HG03139 (cell line): ENCODE measurements around the gene HOPX.
"Not testable (repeated sequence)": the region's sequence is repeated elsewhere in the genome, so short reads cannot be mapped to it uniquely, and the experiment has no call there.

ENCODE experiments used
- ATAC-seq: cut with Tn5 transposase; IDR thresholded peaks from one replicate; pipeline ENCODE4 v1.9.1; 2021; ENCODE audit not compliant: unreplicated experiment

HOPX gene

DNA sequence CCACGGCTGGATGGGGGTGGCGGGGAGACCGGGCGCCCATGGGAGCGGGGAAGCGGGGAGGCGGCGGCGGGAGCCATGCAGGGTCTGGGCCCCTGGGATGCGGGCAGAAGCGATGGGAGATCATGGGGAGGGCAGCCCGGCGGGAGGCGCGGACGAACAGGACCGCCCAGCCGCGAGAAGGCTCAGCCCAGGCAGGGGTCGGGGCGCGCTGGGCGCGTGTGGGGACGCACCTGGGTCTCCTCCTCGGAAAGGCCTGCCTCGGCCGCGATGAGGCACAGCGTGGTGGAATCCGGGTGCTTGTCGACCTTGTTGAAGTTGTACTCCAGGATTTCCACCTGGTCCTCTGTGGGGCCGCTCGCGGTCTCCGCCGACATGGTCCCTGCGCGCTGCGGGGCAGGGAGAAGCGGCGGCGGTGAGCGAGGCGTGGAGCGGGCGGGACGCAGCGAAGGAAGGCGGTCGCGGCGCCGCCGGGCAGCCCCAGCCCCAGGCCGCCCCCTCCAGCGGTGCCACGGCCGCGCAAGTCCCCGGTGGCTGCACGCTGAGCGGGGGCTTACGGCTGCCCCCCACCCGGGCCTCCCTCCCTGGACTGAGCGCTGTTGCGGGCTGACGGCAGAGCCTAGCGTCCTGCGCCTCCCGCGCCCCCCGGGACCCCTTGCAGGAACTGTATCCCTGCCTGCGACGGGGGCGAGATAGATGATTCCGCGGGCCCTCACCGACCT is 25.3 kb downstream of the HOPX start:
- no peak for ATAC-seq

DNA sequence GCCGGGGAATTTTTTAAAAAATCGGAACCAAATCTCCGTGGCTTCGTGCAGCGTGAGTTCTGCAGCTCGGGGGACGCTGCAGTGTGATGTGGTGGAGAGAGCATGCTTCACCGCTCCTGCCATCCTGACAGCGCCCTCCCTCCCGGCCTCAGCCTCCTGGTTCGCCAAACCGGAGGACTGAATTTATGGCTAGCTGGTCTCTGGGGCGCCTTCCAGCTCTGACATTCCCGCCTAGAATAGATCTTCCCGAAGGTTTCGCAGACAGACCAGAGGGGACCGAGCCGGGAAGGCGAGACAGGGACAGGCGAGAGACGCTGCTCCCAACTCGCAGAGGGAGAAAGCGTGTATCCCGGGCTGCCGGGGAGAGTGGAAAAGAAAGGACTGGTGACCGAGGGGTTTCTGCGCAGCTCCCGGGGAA is 25.9 kb downstream of the HOPX start:
- ATAC-seq, result no peak

DNA sequence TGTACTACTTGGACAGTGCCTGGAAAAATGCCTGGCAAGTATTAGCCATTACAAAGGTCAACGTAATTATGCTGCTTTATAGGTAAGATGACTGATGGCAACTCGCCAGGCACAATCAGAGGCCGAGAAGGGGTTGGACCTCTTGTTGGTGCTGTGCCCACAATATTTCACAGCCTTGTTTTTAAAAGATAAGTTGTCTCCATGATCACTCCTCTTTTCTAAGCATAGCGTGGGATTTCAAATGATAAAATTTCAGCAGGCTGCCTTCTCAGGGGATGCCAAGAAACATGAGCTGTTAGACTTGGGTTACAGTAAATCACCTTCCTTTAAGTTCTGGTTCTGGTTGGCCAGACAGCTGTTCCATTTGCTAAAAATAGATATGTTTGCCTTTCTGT is 26.9 kb downstream of the HOPX start:
- no peak for ATAC-seq

DNA sequence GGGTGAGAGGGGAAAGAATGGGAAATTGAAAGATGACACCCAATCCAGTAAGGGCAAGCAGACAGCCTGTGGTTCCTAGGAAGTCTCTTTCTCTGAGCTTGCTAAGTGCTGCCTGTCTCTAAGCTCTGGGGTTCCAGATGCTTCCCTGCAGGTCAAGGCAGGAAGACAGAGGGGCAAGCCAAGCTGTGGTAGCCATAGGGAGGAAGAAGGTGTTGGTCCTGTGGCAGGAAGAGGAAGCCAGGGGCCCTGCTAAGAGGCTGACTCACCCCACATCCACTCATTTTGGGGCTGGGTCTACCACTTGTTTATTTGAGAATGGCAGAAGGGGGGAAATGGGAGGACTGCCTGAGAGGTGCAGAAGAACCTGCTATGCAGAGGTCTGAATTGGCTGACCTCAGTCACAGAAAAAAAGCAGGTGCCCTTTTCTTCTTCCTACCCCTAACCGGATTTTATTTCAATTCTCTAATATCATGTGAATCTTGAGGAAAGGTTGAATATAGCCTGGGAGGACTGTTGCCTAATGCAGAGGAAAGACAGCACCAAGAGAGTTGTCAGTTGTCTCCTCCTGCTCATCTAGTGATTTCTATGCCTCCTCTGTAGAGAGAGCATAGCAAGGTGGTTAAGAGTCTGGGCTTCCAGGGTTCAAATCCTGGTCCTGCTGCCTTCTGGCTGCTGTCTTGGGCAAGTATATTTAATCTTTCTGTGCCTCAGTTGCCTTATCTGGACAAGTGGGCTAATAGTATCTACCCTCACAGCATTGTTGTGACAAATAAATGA is 27.4 kb downstream of the HOPX start:
- no peak for ATAC-seq

DNA sequence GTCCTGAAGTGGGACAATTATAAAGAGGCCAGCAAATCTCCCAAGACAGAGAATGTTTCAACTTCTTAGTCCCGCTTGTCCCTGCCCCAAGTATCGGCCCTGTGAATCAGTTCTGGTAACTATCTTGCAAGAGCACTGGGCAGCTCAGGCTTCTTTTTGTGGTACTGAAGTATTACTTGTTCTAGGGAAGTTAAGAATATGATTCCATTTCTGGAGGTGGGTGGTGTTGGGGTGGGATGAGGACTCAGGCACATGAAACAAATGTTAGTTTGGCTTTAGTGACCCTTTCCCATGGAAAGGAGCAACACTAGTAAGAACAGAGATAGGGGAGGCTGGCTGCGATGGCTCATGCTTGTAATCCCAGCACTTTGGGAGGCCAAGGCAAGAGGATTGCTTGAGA is 28.9 kb downstream of the HOPX start:
- no peak for ATAC-seq

DNA sequence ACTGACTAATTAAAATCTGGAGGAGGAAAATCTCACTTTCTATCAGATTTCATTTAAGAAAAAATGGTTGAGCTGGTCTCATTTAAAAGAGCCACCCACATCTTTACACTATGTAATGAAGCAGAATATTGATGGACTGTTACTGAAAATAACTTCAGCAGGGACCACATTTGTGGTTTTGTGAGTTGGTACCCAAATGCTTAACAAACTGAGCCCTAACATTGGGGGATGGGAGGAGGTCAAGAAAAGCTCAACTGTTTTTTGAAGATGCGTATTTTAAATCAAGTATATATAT is 30.1 kb downstream of the HOPX start:
- no peak for ATAC-seq

DNA sequence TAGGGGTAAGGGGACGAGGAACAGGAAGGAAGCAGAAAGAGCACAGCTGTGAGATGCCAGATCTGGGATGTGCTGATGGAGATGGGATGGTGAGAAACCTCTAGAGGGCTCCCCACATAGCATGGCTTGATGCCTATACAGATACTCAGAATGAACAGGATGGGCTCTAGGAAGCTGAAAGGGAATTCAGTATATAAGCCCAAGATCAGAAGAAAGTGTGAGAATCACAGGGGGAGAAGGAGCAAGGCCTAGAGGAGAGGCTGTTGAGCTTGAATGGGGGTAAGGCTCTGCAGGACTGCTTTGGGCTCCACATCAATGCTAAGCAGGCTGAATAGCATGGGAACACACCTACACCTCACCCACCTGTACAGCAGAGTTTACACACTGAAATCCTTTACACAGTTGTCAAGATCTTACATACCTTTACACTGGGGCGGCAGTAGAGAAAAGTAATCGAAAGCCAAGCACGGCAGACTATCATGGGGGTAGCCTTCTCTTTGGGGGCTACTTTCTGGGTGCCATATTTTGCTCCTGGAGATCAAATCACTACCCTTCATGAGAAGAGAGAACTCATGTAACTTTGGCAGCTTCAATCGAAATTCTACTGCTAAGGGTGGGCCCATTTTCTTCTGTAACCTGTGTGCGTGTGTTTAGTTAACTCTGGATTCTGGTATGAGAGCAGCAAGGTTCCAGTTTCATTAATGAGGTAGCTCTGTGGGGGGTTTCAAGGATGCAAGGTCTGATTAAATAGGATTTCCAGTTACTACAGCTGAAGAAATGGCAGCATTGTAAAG is 30.6 kb downstream of the HOPX start:
- no peak for ATAC-seq

DNA sequence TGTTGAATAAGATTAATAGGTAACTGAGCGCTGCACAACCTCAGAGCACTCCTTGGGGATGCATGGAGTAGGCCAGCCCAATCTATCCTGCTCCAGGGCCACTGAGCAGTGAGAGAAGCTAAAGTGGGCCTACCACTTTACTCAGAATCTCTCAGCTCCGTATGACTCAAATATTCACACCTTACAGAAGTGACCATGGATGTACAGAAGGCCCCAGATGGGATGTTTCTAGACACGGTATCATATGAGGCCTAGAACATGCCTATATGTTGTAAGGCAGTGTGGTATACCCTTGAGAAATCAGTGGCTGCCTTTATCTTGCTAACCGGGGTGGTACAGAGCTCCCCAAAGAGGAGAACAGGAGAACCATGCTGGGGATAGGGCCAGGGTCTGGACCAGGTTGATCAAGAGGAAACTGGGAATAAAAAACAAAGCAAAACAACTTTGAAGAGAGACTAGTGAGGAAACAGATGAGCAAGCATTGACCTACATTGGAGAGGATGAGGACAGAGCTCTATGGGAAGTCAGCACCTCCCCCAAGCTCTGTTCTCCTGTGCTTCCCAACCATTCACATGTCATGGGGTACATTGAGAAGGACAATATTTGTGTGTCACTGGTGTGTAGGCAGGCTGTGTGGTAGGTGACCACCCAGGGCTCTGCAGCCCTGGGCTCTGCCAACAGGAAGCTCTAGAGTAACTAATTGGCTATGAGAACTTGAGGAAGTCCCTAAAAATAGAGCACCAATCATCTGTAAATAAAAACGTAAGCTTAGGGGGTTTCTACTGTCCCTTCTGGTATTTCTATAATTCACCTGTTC is 31.4 kb downstream of the HOPX start:
- ATAC-seq, result no peak

DNA sequence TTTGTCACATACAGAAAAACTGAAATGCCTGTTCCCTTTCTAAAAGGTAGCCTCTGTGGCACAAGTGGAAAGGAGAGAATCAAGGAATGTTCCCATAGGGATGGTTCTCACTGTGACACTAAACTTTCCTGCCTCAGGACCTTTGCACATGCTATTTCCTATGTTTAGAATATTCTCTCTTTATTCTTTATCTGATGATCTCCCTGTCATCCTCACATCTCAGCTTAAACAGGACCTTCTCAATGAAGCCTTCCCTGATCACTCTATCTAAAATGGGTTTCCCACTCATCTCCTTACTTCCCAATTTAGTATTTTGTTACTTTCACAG is 32.3 kb downstream of the HOPX start:
- no peak for ATAC-seq

DNA sequence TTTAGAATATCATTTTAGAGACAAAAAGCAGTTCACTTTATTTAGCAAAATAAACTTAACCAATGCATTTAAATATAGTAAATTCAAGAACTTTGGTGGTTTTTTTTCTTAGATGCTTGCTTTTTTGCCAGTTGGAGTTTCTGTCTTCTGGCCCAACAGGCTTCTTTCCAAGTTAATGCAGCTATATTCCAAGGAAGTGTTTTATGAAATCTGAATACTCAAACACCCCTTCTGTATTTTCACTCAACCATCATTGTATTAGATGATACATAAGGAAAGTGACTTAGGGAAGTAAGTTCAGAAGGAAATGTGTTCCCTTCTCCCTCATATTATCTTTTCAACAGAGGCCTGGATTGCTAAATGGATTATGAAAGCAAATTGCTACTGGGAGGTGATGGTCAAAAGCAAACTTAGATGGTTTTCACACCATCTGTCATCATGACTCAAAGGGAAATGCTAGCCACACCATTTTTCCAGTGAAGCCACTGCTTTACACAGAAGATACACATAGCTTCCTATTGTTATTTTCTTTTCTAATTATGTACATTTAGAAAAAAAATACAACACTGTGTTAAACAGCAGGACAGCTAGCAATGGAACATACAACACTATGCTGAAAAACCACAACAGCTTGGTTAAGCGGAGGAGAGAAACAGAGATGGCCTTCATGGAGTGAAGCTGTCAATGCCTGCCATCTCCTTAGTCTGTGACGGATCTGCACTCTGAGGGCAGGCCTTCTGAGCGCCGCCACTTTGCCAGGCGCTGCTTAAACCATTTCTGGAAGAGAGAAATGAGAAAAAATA is 32.9 kb downstream of the HOPX start:
- ATAC-seq, result no peak

DNA sequence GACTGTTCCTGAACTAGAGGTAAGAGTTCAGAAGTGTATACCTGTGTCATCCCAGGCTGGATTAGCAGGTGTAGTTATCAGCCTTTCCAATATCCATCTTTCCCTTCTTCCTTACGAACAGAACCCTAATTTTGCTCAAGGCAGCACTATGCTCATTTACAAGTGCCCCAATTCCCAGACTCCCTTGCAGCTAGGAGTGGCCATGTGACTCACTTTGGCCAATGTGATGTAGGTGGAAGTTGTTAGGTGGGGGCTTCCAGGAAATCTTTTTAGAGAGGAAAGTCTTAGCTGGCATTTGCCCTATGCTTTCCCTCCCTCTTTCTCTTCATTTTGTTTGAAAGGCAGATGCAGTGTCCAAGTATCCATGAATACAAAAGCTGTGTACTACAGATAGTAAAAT is 34.8 kb downstream of the HOPX start:
- no peak for ATAC-seq

DNA sequence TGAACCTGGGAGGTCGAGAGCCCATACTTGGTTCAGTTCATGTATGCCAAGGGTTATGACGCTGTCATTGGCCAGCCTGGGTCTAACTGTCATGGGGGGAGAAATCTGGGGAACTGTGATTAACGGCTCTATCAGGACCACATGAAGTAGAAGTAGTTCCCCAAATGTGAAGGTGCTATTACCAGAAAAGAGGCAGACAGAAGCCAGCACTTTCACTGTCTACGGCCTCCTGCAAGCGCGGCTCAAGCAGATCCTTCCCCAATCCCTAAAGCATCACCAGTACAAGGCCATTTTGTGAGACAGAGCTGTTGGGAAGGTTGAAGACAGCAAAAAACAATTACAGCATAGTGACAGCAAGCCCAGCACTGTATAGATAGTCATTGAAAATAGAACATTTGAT is 37.5 kb downstream of the HOPX start:
- ATAC-seq, result no peak

DNA sequence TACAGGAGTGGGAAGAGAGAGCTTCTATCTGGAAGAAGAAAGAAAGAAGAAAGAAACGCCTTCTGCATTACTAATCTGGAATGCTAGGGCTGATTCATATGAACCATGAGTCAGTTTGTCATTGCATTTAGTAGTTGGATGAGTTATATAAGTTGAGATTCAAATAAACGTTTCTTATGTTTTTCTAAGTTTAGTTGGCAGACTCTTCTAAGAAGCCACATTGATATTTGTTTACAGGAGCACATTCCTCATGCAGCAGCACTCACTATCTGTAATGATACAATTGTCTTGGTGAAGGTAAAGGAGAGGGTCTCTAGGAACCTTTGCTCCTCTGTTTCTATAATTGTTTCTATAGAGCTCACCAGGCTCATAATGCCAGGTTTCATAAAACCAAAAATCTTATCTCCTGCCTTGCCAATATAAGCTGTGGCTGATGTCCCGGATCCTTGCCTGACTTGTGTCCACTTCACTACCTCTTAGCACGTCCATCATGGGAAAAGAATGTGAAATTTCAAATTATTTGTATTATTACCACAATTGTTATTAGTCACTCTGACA is 39.5 kb downstream of the HOPX start:
- ATAC-seq, result no peak

DNA sequence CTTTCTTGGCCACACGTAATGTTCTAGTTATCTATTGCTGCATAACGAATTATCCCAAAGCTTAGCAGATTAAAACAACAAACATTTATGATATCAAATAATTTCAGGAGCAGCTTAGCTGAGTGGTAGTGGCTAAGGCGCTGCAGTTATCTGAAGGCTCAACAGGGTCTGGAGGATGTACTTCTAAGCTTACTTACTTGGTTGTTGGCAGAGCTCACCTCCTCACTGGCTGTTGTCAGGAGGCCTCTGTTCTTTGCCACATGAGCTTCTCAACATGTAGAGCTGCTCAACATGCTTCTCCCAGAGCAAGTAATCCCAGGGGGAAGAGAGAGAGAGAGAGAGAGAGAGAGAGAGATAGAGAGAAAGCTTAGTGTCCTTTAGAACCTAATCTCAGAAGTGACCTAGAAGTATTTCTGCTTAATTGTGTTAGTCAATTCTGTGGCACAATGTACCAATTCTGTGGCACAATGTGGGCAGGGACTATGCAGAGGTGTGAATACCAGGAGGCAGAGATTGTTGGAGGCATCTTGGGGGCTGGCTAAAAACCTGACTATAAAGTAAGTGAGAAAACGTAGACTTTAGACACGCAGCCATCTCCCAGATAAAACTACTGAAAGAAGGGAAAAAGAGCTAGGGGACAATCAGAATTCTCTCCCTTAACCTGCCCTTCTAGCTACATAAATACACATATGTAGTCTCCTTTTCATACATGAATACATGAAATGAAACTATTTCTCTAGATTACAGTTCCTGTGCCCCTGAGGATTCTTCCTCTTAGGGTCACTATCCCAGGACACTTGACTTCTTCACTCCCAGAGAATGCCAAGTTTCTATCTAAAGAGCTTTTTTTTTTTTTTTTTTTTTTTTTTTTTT is 40.2 kb downstream of the HOPX start:
- no peak for ATAC-seq

DNA sequence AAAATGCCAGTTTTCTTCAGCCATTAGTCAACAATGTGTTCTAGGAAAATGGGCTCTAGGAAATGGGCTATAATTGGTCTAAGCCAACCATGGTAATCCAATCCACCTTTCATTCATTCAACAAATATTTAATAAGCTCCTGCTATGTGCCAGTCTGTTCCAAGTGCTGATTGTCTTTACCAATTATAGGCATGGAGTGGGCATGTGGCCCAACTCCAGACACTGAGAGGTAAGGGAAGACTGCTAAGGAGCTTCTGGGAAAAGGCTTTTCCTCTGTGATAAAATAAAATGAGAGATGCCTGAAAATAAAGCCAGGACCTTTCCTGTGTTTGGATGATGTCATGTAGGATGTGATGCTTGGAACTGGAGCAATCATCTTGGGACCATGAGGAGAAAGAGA is 43.3 kb downstream of the HOPX start:
- no peak for ATAC-seq

DNA sequence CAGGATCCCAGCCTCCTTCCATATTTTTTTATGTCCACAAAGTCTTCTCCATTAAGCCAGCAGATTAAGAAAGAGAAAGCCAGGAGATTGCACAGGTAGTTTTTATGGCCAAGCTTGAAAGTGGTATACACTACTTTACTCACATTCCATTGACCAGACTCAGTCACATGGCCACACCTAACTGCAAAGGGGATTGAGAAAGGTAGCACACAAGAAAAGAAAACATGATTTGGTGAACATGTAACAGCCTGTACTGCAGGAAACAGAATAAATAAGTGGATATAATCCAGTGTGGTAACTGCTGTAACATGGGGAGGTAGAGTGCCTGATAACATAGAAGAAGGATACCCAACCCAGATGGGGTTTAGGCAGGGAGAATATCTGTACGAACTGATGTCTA is 43.9 kb downstream of the HOPX start:
- no peak for ATAC-seq

DNA sequence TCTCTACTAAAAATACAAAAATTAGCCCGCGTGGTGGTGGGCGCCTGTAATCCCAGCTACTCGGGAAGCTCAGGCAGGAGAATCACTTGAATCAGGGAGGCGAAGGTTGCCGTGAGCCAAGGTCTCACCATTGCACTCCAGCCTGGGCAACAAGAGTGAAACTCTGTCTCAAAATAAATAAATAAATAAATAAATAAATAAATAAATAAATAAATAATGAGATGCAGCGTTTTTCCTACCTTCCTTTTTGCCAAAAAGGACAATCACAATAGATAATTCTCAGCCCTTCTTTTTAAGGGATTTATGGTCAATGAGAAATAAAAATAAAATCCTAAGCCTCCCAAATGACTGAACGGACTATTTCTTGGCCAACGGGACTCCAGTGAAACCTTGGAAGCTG is 46.1 kb downstream of the HOPX start:
- ATAC-seq, result not testable (repeated sequence)

DNA sequence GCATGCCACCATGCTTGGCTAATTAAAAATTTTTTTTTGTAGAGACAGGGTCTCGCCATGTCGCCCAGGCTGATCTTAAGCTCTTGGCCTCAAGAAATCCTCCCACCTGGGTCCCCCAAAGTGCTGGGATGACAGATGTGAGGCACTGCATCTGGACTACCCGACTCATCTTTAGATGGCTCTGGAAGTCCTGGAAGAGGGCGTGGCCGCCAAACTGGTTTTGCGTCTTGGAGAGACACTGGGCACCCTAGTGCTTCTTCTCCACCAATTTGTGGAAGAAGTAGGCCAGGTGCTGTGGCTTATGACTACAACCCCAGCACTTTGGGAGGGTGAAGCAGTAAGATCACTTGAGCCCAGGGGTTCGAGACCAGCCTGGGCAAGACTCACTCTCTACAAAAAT is 47.6 kb downstream of the HOPX start:
- ATAC-seq, result no peak
